ENCODE data around the gene ODAM. TPM values are rescaled to one million over a fixed set of nuclear protein-coding genes. Genes with fewer than 3 reads are reported as not detected.
"Not testable (repeated sequence)": the region's sequence is repeated elsewhere in the genome, so short reads cannot be mapped to it uniquely, and the experiment has no call there.

The ODAM gene
- total RNA-seq, 6 donors from 2014 or later, result 1.1 to 6.5 (median 3.3) TPM; not detected in 1

DNA sequence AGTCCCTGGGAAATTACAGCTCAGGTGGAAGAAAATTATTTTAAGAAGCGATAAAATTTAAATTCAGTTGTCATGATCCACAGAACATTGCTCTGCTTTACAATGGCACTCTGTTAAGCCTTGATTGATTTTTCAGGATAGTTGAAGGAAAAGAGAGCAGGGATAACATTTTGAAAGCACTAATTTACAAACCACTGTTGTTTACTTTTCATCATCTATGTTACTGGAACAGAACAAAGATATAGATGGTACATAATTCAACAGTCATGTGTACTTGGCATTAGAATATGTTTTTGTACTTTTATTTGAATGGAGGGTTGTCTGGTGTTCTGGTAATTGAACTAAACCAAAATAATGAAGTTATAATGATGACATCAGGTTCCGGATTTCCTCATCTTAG is 2.6 kb upstream of the ODAM start:
- DNase-seq, result no peak
- Histone ChIP-seq H3K4me3 (no peak overlapping the region), H3K27ac (no peak overlapping the region), H3K27me3 (no peaks in the 10 kb centered on the region), H3K9me3 (no peaks in the 10 kb centered on the region), H3K4me1 (no peaks in the 10 kb centered on the region), H3K36me3 (no peaks in the 10 kb centered on the region)
- TF ChIP-seq EP300 (IDR thresholded peaks at IDR 0.05), result no peak
- no peak for TF ChIP-seq POLR2AphosphoS5 (IDR thresholded peaks at IDR 0.05)
- TF ChIP-seq, protein P1, sequence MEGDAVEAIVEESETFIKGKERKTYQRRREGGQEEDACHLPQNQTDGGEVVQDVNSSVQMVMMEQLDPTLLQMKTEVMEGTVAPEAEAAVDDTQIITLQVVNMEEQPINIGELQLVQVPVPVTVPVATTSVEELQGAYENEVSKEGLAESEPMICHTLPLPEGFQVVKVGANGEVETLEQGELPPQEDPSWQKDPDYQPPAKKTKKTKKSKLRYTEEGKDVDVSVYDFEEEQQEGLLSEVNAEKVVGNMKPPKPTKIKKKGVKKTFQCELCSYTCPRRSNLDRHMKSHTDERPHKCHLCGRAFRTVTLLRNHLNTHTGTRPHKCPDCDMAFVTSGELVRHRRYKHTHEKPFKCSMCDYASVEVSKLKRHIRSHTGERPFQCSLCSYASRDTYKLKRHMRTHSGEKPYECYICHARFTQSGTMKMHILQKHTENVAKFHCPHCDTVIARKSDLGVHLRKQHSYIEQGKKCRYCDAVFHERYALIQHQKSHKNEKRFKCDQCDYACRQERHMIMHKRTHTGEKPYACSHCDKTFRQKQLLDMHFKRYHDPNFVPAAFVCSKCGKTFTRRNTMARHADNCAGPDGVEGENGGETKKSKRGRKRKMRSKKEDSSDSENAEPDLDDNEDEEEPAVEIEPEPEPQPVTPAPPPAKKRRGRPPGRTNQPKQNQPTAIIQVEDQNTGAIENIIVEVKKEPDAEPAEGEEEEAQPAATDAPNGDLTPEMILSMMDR (IDR thresholded peaks at IDR 0.05), result no peak
- no peak for TF ChIP-seq POLR2A (IDR thresholded peaks at IDR 0.05)
- ATAC-seq (ENCODE audit: low FRiP score in 2 of 2), result no peak
- 90 to 92% methylated on average over 2 of the region's 2 CpGs for WGBS, 2 donors

- no peak for DNase-seq
- H3K9me3 ChIP-seq, result no peaks in the 10 kb centered on the region
- H3K36me3 ChIP-seq, result no peaks in the 10 kb centered on the region
- TF ChIP-seq, protein P1 (IDR thresholded peaks at IDR 0.05), result no peak
- TF ChIP-seq EP300 (IDR thresholded peaks at IDR 0.05) (no peak), POLR2A (IDR thresholded peaks at IDR 0.05) (no peak), POLR2AphosphoS5 (IDR thresholded peaks at IDR 0.05) (no peak)
- no peaks in the 10 kb centered on the region for H3K4me1 ChIP-seq
- no peaks in the 10 kb centered on the region for H3K27me3 ChIP-seq
- H3K4me3 ChIP-seq, result no peak overlapping the region
- no peak for ATAC-seq (ENCODE audit: low FRiP score in 2 of 2)
- 47% methylated on average over 2 of the region's 2 CpGs for WGBS, 2 donors
- H3K27ac ChIP-seq, result no peak overlapping the region
Observed at GRCh38 chr4:70196857-70197256, 1.3 kb downstream of the ODAM start.

GRCh38 chr4:70197842-70198241 is 2.3 kb downstream of the ODAM start:
- TF ChIP-seq, protein P1 (IDR thresholded peaks at IDR 0.05), result no peak
- TF ChIP-seq EP300 (IDR thresholded peaks at IDR 0.05) (no peak), POLR2AphosphoS5 (IDR thresholded peaks at IDR 0.05) (no peak), POLR2A (IDR thresholded peaks at IDR 0.05) (no peak)
- H3K4me3 ChIP-seq, result no peak overlapping the region
- peak overlapping the region in 2 of 4 donors; percentile 9 to 35 for H3K27ac ChIP-seq
- ATAC-seq (ENCODE audit: low FRiP score in 2 of 2), result peak; percentile 52 to 73
- DNase-seq, result peak in 1 of 2 donors; percentile 78
- no peaks in the 10 kb centered on the region for H3K9me3 ChIP-seq
- WGBS, 2 donors, result 46 to 53% methylated on average over 2 of the region's 2 CpGs
- no peaks in the 10 kb centered on the region for H3K4me1 ChIP-seq
- H3K27me3 ChIP-seq, result no peaks in the 10 kb centered on the region
- H3K36me3 ChIP-seq, result no peaks in the 10 kb centered on the region

DNA sequence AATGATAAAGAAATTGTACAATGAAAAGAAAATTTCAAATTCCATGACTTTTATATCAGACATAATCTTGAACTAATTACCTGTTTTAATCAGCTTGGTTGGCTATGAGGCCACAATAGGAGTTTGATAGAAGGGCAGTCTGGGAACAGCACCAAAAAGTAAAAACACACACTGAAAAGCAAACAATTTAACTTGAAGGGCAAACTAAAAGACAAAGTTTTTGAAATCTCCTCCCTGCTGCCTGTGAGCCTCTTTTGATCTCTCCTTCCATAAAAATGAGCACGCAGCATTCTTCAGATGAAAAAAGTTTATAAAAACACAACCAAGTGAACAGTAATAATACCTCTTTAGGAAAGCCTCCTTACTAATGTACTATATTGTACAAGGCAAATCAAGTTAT is 8.1 kb downstream of the ODAM start:
- no peaks in the 10 kb centered on the region for H3K36me3 ChIP-seq
- DNase-seq (no peak), ATAC-seq (ENCODE audit: low FRiP score in 2 of 2) (no peak)
- no peaks in the 10 kb centered on the region for H3K9me3 ChIP-seq
- no peaks in the 10 kb centered on the region for H3K4me1 ChIP-seq
- no peaks in the 10 kb centered on the region for H3K27me3 ChIP-seq
- H3K27ac ChIP-seq, result no peak overlapping the region
- no peak overlapping the region for H3K4me3 ChIP-seq
- 31 to 38% methylated on average over 1 of the region's 1 CpG for WGBS, 2 donors
- TF ChIP-seq POLR2AphosphoS5 (IDR thresholded peaks at IDR 0.05) (no peak), POLR2A (IDR thresholded peaks at IDR 0.05) (no peak)

DNA sequence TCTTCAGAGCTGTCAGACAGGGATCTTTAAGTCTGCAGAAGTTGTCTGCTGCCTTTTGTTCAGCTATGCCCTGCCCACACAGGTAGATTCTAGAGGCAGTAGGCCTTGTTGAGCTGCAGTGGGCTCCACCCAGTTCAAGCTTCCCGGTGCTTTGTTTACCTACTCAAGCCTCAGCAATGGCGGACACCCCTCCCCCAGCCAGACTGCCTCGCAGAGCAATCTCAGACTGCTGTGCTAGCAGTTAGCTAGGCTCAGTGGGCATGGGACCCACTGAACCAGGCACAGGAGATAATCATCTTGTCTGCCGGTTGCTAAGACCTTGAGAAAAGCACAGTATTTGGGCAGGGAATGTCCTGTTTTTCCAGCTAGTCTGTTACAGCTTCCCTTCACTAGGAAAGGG is 17.2 kb downstream of the ODAM start:
- H3K4me1 ChIP-seq; ATAC-seq (ENCODE audit: low FRiP score in 2 of 2); H3K36me3 ChIP-seq; H3K27ac ChIP-seq; H3K27me3 ChIP-seq; DNase-seq; H3K4me3 ChIP-seq; H3K9me3 ChIP-seq: not testable (repeated sequence)
- WGBS, 2 donors, result 68% methylated on average over 4 of the region's 4 CpGs; no CpG with 5 or more reads in 1 of the 2 donors

GRCh38 chr4:70216109-70216508 is 20.6 kb downstream of the ODAM start:
- not testable (repeated sequence) for H3K9me3 ChIP-seq; H3K4me1 ChIP-seq; H3K27ac ChIP-seq; H3K36me3 ChIP-seq; DNase-seq; ATAC-seq (ENCODE audit: low FRiP score in 2 of 2); H3K4me3 ChIP-seq; H3K27me3 ChIP-seq

GRCh38 chr4:70216550-70216949 is 21.0 kb downstream of the ODAM start:
- H3K4me1 ChIP-seq; H3K36me3 ChIP-seq; H3K4me3 ChIP-seq; H3K27me3 ChIP-seq; ATAC-seq (ENCODE audit: low FRiP score in 2 of 2); H3K27ac ChIP-seq; H3K9me3 ChIP-seq; DNase-seq: not testable (repeated sequence)
- 96 to 100% methylated on average over 1 of the region's 1 CpG for WGBS, 2 donors

GRCh38 chr4:70221389-70221788 is 25.9 kb downstream of the ODAM start:
- ATAC-seq (ENCODE audit: low FRiP score in 2 of 2); H3K27me3 ChIP-seq; H3K4me1 ChIP-seq; DNase-seq; H3K4me3 ChIP-seq; H3K9me3 ChIP-seq; H3K27ac ChIP-seq; H3K36me3 ChIP-seq: not testable (repeated sequence)
- WGBS, 2 donors, result 88 to 90% methylated on average over 3 of the region's 3 CpGs

GRCh38 chr4:70221818-70222217 is 26.3 kb downstream of the ODAM start:
- ATAC-seq (ENCODE audit: low FRiP score in 2 of 2); H3K4me3 ChIP-seq; H3K4me1 ChIP-seq; H3K36me3 ChIP-seq; H3K27ac ChIP-seq; DNase-seq; H3K27me3 ChIP-seq; H3K9me3 ChIP-seq: not testable (repeated sequence)

Data from upper lobe of left lung (tissue), 6 donors.